Keratinocyte (primary cell): ENCODE measurements around the gene MMD. TPM values are rescaled to one million over a fixed set of nuclear protein-coding genes. Genes with fewer than 3 reads are reported as not detected.

Source experiments
- DNase-seq: peaks from one replicate; pipeline ENCODE4 v3.0.0-alpha.2; 2011; ENCODE audit warnings: low read depth, missing footprints, low spot score
- FAIRE-seq: peaks from 2 replicates; lab custom pipeline; 2011; peaks lifted over from hg19 to GRCh38; lab: Jason Lieb, UNC
- H2AFZ ChIP-seq: 2 replicates; pipeline ENCODE4 v1.6.0; 2012; ENCODE audit warnings: low read length, control low read depth, inconsistent platforms; ENCODE audit not compliant: control insufficient read depth
- H3K27ac ChIP-seq: 2 replicates; pipeline ENCODE4 v1.5.1; 2011; ENCODE audit warnings: low read length; ENCODE audit not compliant: control insufficient read depth, insufficient read depth
- H3K27me3 ChIP-seq: 3 replicates; pipeline ENCODE4 v1.6.0; 2011; ENCODE audit warnings: low read length; ENCODE audit not compliant: control insufficient read depth, insufficient read depth; ENCODE audit errors: extremely low read depth
- H3K36me3 ChIP-seq, 2 experiments: 2 replicates in 1 of 2; 3 replicates in 1 of 2; pipeline ENCODE4 v1.5.1; 2011; ENCODE audit warnings: low read length in 2 of 2, mild to moderate bottlenecking in 1 of 2; ENCODE audit not compliant: control insufficient read depth in 2 of 2, insufficient read depth in 2 of 2; ENCODE audit errors: extremely low read depth in 1 of 2
- H3K4me1 ChIP-seq: 3 replicates; pipeline ENCODE4 v1.5.1; 2011; ENCODE audit warnings: low read length; ENCODE audit not compliant: control insufficient read depth, insufficient read depth; ENCODE audit errors: extremely low read depth
- H3K4me2 ChIP-seq: 3 replicates; pipeline ENCODE4 v1.6.0; 2011; ENCODE audit warnings: low read depth, low read length; ENCODE audit not compliant: control insufficient read depth, insufficient read depth; ENCODE audit errors: extremely low read depth
- H3K4me3 ChIP-seq, 3 experiments: fragments of 200-600 bp in 1 of 3; sonication (generic) in 1 of 3; 2 replicates in 2 of 3; 3 replicates in 1 of 3; pipeline ENCODE4 v1.5.1; 2011 to 2016; ENCODE audit warnings: low read length in 3 of 3, mild to moderate bottlenecking in 3 of 3, control low read depth in 2 of 3, inconsistent platforms in 1 of 3, low read depth in 1 of 3, mixed read lengths in 1 of 3, mixed run types in 1 of 3, moderate library complexity in 1 of 3; ENCODE audit not compliant: control insufficient read depth in 2 of 3, insufficient read depth in 2 of 3; ENCODE audit errors: extremely low read depth in 1 of 3
- H3K79me2 ChIP-seq: 2 replicates; pipeline ENCODE4 v1.6.0; 2012; ENCODE audit warnings: low read length; ENCODE audit not compliant: control insufficient read depth, insufficient read depth
- H3K9ac ChIP-seq: 3 replicates; pipeline ENCODE4 v1.6.0; 2011; ENCODE audit warnings: low read length; ENCODE audit not compliant: control insufficient read depth, insufficient read depth; ENCODE audit errors: extremely low read depth
- H3K9me1 ChIP-seq: 3 replicates; pipeline ENCODE4 v1.6.0; 2011; ENCODE audit warnings: low read length; ENCODE audit not compliant: control insufficient read depth, insufficient read depth; ENCODE audit errors: extremely low read depth
- H3K9me3 ChIP-seq: 2 replicates; pipeline ENCODE4 v1.5.1; 2012; ENCODE audit warnings: low read depth, low read length; ENCODE audit not compliant: control insufficient read depth
- H4K20me1 ChIP-seq: 3 replicates; pipeline ENCODE4 v1.6.0; 2011; ENCODE audit warnings: low read length; ENCODE audit not compliant: control insufficient read depth, insufficient read depth; ENCODE audit errors: extremely low read depth
- EZH2 ChIP-seq: IDR thresholded peaks from one replicate; pipeline ENCODE4 v1.6.1; 2012; ENCODE audit warnings: inconsistent platforms, mild to moderate bottlenecking, low read length, moderate library complexity
- dilution Hi-C: fragments of 300-500 bp; cut with MboI; formaldehyde crosslinking; loops from one replicate; pipeline ENCODE4 v1.7.0; 2020; ENCODE audit warnings: low sequenced_read_pairs; ENCODE audit not compliant: extremely low pct_ligation_motif_present
- polyA plus RNA-seq, 5 experiments: library from polyadenylated mRNA; depleted of rRNA in 3 of 5; stranded (reverse) in 3 of 5; stranded (forward) in 1 of 5; unstranded in 1 of 5; fragments of >200 nt; gene quantifications; 1 replicate in 1 of 5; 2 replicates in 3 of 5; 3 replicates in 1 of 5; pipeline versions ENCODE4 v1.2.1 to v1.2.3, GENCODE V29; 2011 to 2012; ENCODE audit warnings: missing spikeins in 2 of 5, low read depth in 1 of 5, low replicate concordance in 1 of 5
- TF ChIP-seq, protein P1 (sequence below), 3 experiments: IDR thresholded peaks in 1 of 3; conservative IDR thresholded peaks in 1 of 3; optimal IDR thresholded peaks in 1 of 3; 2 replicates in 2 of 3; 3 replicates in 1 of 3; pipeline versions ENCODE3 to v1.5.1; 2011; ENCODE audit warnings: low read length in 3 of 3, mild to moderate bottlenecking in 3 of 3, moderate library complexity in 2 of 3, control low read depth in 1 of 3, inconsistent platforms in 1 of 3; ENCODE audit not compliant: insufficient read depth in 2 of 3; ENCODE audit errors: extremely low read depth in 1 of 3

The MMD gene
- polyA plus RNA-seq, 1 donor (not counting 4 experiments of a cell fraction or from before 2014, with no cell fraction given), result 6.4 TPM

DNA sequence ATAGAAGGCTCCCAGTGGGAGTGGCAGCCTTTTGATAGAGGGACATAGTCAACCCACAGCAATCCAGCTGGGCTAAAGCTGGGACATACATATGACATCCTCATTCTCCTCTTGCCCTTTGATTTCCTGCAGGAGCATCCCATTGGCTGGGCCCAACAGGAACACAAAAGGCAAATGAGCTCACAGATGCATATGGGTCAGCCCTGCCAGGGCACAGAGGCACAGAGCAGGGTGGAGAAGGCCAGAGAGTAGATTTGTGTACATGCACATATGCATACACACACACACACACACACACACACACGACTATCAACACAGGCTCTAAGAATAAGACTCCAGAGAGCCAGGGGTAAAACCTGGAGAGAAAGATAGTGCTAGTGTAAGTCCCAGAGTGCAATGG lies 58.6 kb downstream of the MMD start:
- no peak overlapping the region for H3K27ac ChIP-seq
- H3K4me3 ChIP-seq, result no peak overlapping the region
- TF ChIP-seq, protein P1, sequence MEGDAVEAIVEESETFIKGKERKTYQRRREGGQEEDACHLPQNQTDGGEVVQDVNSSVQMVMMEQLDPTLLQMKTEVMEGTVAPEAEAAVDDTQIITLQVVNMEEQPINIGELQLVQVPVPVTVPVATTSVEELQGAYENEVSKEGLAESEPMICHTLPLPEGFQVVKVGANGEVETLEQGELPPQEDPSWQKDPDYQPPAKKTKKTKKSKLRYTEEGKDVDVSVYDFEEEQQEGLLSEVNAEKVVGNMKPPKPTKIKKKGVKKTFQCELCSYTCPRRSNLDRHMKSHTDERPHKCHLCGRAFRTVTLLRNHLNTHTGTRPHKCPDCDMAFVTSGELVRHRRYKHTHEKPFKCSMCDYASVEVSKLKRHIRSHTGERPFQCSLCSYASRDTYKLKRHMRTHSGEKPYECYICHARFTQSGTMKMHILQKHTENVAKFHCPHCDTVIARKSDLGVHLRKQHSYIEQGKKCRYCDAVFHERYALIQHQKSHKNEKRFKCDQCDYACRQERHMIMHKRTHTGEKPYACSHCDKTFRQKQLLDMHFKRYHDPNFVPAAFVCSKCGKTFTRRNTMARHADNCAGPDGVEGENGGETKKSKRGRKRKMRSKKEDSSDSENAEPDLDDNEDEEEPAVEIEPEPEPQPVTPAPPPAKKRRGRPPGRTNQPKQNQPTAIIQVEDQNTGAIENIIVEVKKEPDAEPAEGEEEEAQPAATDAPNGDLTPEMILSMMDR (optimal IDR thresholded peaks at IDR 0.05 in 1 of 3, IDR thresholded peaks at IDR 0.05 in 1 of 3, conservative IDR thresholded peaks at IDR 0.05 in 1 of 3; ENCODE audit: extremely low read depth in 1 of 3, insufficient read depth in 2 of 3, low read length in 3 of 3), result no peak
- no peak for TF ChIP-seq EZH2
- no peaks in the 10 kb centered on the region for H4K20me1 ChIP-seq
- no peaks in the 10 kb centered on the region for H3K36me3 ChIP-seq
- H3K79me2 ChIP-seq, result no peaks in the 10 kb centered on the region
- dilution Hi-C loops, result loop anchor here (25.0 kb wide), 1 partner anchor 124 kb away; no protein-coding TSS in a partner anchor
- no peaks in the 10 kb centered on the region for H3K9me1 ChIP-seq
- H3K9me3 ChIP-seq, result no peaks in the 10 kb centered on the region
- H3K4me2 ChIP-seq, result no peak overlapping the region
- FAIRE-seq, result no peak
- no peak overlapping the region for H3K9ac ChIP-seq
- no peaks in the 10 kb centered on the region for H3K4me1 ChIP-seq
- no peaks in the 10 kb centered on the region for H3K27me3 ChIP-seq
- DNase-seq, result no peak
- no peak overlapping the region for H2AFZ ChIP-seq

DNA sequence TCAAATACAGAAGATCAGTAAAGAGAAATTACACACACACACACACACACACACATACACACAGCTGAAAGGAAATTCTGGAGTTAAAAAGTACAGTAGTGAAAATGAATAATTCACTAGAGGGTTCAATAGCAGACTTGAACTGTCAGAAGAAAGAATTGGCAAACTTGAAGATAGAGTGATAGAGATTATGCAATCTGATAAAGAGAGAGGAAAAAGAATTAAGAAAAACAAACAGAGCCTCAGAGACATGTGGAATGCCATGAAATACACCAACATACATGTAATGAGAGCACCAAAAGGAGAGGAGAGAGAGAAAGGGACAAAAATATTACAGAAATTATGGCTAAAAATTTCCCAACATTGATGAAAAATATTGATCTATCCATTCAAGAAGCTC lies 60.7 kb downstream of the MMD start:
- Histone ChIP-seq H3K36me3 (no peaks in the 10 kb centered on the region), H3K4me1 (no peaks in the 10 kb centered on the region), H4K20me1 (no peaks in the 10 kb centered on the region), H3K27me3 (no peaks in the 10 kb centered on the region), H3K27ac (no peak overlapping the region), H3K79me2 (no peaks in the 10 kb centered on the region), H3K9ac (no peak overlapping the region), H3K9me1 (no peaks in the 10 kb centered on the region), H3K4me2 (no peak overlapping the region), H3K4me3 (no peak overlapping the region), H2AFZ (no peak overlapping the region), H3K9me3 (no peaks in the 10 kb centered on the region)
- no peak for FAIRE-seq
- TF ChIP-seq, protein P1 (optimal IDR thresholded peaks at IDR 0.05 in 1 of 3, IDR thresholded peaks at IDR 0.05 in 1 of 3, conservative IDR thresholded peaks at IDR 0.05 in 1 of 3; ENCODE audit: extremely low read depth in 1 of 3, insufficient read depth in 2 of 3, low read length in 3 of 3), result no peak
- no peak for TF ChIP-seq EZH2
- dilution Hi-C loops, result loop anchor here (25.0 kb wide), 1 partner anchor 126 kb away; no protein-coding TSS in a partner anchor
- no peak for DNase-seq
